HepG2 (cell line): Measurements from ENCODE around the gene ZKSCAN4. TPM values are rescaled to one million over a fixed set of nuclear protein-coding genes. Genes with fewer than 3 reads are reported as not detected.
A peak's percentile ranks its signal among the peaks of the same experiment; 100 is the strongest.

Source experiments
- GPN1 ChIP-seq: sonication (generic); formaldehyde crosslinking; IDR thresholded peaks from 2 replicates; pipeline ENCODE4 v1.5.1; 2020; ENCODE audit warnings: missing genetic modification reagents, borderline replicate concordance
- MBD4 ChIP-seq: IDR thresholded peaks from 2 replicates; pipeline ENCODE4 v1.6.1; 2012; ENCODE audit warnings: low read length, inconsistent platforms, borderline replicate concordance
- MNT ChIP-seq: fragments of 450-650 bp; IDR thresholded peaks from 2 replicates; pipeline ENCODE4 v1.6.1; 2016
- REL ChIP-seq: sonication (generic); formaldehyde crosslinking; conservative IDR thresholded peaks from 2 replicates; pipeline ENCODE4 v1.8.0; 2022; ENCODE audit warnings: mild to moderate bottlenecking, missing genetic modification reagents, moderate library complexity
- ZBTB38 ChIP-seq: sonication (generic); formaldehyde crosslinking; IDR thresholded peaks from 2 replicates; pipeline ENCODE4 v1.5.1; 2020; ENCODE audit warnings: mild to moderate bottlenecking, missing genetic modification reagents
- ZKSCAN1 ChIP-seq: fragments of 150-350 bp; IDR thresholded peaks from 2 replicates; pipeline ENCODE4 v1.6.1; 2014; ENCODE audit warnings: low read length
- ZNF136 ChIP-seq: sonication (generic); formaldehyde crosslinking; IDR thresholded peaks from 2 replicates; pipeline ENCODE4 v1.8.1; 2022; ENCODE audit warnings: low read depth, mild to moderate bottlenecking, moderate library complexity, missing genetic modification reagents
- ZNF256 ChIP-seq: sonication (generic); formaldehyde crosslinking; conservative IDR thresholded peaks from 2 replicates; pipeline ENCODE4 v1.4.0; 2020; ENCODE audit warnings: missing genetic modification reagents
- ZNF296 ChIP-seq: sonication (generic); formaldehyde crosslinking; conservative IDR thresholded peaks from 2 replicates; pipeline ENCODE4 v1.5.0; 2020; ENCODE audit warnings: mild to moderate bottlenecking, missing genetic modification reagents
- ZNF605 ChIP-seq: sonication (generic); formaldehyde crosslinking; IDR thresholded peaks from 2 replicates; pipeline ENCODE4 v1.8.0; 2022; ENCODE audit warnings: mild to moderate bottlenecking, missing genetic modification reagents
- ZNF616 ChIP-seq: sonication (generic); formaldehyde crosslinking; IDR thresholded peaks from 2 replicates; pipeline ENCODE4 v1.5.0; 2020; ENCODE audit warnings: low read depth, mild to moderate bottlenecking, missing genetic modification reagents
- ZNF660 ChIP-seq: sonication (generic); formaldehyde crosslinking; IDR thresholded peaks from 2 replicates; pipeline ENCODE4 v1.5.1; 2020; ENCODE audit warnings: mild to moderate bottlenecking, low read depth, missing genetic modification reagents, borderline replicate concordance
- ZNF83 ChIP-seq: sonication (generic); formaldehyde crosslinking; IDR thresholded peaks from 2 replicates; pipeline ENCODE4 v1.4.0; 2020; ENCODE audit warnings: missing genetic modification reagents, mild to moderate bottlenecking, borderline replicate concordance
- ZSCAN29 ChIP-seq: sonication (generic); formaldehyde crosslinking; conservative IDR thresholded peaks from 2 replicates; pipeline ENCODE4 v1.4.0; 2020; ENCODE audit warnings: mild to moderate bottlenecking, missing genetic modification reagents
- ZUFSP ChIP-seq: sonication (generic); formaldehyde crosslinking; IDR thresholded peaks from 2 replicates; pipeline ENCODE4 v1.9.0; 2021; ENCODE audit warnings: missing genetic modification reagents, mild to moderate bottlenecking, borderline replicate concordance
- polyA plus RNA-seq, 8 experiments: library from polyadenylated mRNA; depleted of rRNA in 3 of 8; stranded (reverse) in 7 of 8; unstranded in 1 of 8; fragments of >200 nt; fragmentation: Illumina TruSeq in 4 of 8; extraction: Trizol in 4 of 8; gene quantifications; 2 replicates each; pipeline versions ENCODE4 v1.2.1 to v1.2.3, GENCODE V29; 2011 to 2016; ENCODE audit warnings: low read depth in 4 of 8, missing spikeins in 1 of 8, mixed read lengths in 1 of 8; ENCODE audit not compliant: insufficient read depth in 1 of 8
- total RNA-seq, 5 experiments: library from RNA; depleted of rRNA; stranded (reverse); fragments of >200 nt; fragmentation: Illumina TruSeq; extraction: Trizol; gene quantifications; 2 replicates each; pipeline ENCODE4 v1.2.3, GENCODE V29; 2016; ENCODE audit warnings: low read depth in 1 of 5
- TF ChIP-seq, protein P1 (sequence below): IDR thresholded peaks from 2 replicates; pipeline ENCODE4 v1.6.1; 2016; ENCODE audit warnings: missing compliant biosample characterization, missing genetic modification reagents, borderline replicate concordance
- TF ChIP-seq, protein P2 (sequence below): sonication (generic); formaldehyde crosslinking; conservative IDR thresholded peaks from 2 replicates; pipeline ENCODE4 v1.4.0; 2020; ENCODE audit warnings: missing genetic modification reagents
- TF ChIP-seq, protein P3 (sequence below): sonication (generic); formaldehyde crosslinking; IDR thresholded peaks from 2 replicates; pipeline ENCODE4 v1.5.0; 2020; ENCODE audit warnings: mild to moderate bottlenecking, missing genetic modification reagents, borderline replicate concordance

The ZKSCAN4 gene
- total and polyA plus RNA-seq, 2 of the 13 experiments (the other 11 are each of a cell fraction or from before 2014, with no cell fraction given): 2.9 to 7.8 TPM

DNA sequence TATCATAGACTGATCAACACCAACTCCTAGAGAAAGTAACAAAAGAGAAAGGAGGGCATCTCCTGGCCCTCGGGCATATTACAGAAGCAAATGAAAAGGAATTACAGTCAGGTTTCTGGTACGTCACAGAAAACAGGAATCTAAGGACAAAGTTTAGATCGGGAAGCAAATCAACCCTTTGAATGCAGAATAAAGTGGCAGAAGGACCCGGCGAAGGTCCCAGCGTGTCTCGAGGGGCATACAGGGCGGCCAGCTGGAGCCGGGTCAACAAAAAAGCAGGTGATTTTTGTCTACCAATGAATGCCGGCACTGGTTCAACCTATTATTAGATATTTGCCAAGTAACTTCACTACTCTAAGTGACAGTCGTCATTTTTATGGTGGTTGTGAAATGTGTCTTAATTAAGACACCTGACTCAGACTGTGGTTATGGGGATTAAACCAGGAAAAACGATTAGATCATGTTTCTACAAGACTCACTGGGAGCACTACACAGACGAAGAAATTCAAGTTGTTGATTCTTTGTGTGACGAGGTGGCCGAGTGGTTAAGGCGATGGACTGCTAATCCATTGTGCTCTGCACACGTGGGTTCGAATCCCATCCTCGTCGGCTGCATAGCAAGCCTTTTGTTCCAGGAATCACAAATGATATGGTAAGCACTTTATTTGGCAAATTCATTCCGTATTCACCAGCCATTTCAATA, 39.4 kb downstream of the ZKSCAN4 start (continued):
- TF ChIP-seq, protein P1, sequence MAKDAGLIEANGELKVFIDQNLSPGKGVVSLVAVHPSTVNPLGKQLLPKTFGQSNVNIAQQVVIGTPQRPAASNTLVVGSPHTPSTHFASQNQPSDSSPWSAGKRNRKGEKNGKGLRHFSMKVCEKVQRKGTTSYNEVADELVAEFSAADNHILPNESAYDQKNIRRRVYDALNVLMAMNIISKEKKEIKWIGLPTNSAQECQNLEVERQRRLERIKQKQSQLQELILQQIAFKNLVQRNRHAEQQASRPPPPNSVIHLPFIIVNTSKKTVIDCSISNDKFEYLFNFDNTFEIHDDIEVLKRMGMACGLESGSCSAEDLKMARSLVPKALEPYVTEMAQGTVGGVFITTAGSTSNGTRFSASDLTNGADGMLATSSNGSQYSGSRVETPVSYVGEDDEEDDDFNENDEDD: 0 out of 2 replicates have a peak, but pooled peaks have one; percentile 46
- TF ChIP-seq ZNF616 (CRISPR knock-in tag) (no peak), ZNF605 (CRISPR knock-in tag) (no peak), ZSCAN29 (CRISPR knock-in tag) (no peak), MBD4 (no peak), ZNF296 (CRISPR knock-in tag) (no peak), MNT (no peak), GPN1 (CRISPR knock-in tag) (no peak), ZNF660 (CRISPR knock-in tag) (no peak), ZUFSP (CRISPR knock-in tag) (no peak), ZNF83 (CRISPR knock-in tag) (no peak), ZNF136 (CRISPR knock-in tag) (no peak), ZNF256 (CRISPR knock-in tag) (no peak), ZKSCAN1 (peak; percentile 68), ZBTB38 (CRISPR knock-in tag) (no peak), REL (CRISPR knock-in tag) (0 out of 2 replicates have a peak, but pooled peaks have one; percentile 67)
- TF ChIP-seq, protein P2, sequence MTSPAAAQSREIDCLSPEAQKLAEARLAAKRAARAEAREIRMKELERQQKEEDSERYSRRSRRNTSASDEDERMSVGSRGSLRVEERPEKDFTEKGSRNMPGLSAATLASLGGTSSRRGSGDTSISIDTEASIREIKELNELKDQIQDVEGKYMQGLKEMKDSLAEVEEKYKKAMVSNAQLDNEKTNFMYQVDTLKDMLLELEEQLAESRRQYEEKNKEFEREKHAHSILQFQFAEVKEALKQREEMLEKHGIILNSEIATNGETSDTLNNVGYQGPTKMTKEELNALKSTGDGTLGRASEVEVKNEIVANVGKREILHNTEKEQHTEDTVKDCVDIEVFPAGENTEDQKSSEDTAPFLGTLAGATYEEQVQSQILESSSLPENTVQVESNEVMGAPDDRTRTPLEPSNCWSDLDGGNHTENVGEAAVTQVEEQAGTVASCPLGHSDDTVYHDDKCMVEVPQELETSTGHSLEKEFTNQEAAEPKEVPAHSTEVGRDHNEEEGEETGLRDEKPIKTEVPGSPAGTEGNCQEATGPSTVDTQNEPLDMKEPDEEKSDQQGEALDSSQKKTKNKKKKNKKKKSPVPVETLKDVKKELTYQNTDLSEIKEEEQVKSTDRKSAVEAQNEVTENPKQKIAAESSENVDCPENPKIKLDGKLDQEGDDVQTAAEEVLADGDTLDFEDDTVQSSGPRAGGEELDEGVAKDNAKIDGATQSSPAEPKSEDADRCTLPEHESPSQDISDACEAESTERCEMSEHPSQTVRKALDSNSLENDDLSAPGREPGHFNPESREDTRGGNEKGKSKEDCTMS: no peak
- TF ChIP-seq, protein P3, sequence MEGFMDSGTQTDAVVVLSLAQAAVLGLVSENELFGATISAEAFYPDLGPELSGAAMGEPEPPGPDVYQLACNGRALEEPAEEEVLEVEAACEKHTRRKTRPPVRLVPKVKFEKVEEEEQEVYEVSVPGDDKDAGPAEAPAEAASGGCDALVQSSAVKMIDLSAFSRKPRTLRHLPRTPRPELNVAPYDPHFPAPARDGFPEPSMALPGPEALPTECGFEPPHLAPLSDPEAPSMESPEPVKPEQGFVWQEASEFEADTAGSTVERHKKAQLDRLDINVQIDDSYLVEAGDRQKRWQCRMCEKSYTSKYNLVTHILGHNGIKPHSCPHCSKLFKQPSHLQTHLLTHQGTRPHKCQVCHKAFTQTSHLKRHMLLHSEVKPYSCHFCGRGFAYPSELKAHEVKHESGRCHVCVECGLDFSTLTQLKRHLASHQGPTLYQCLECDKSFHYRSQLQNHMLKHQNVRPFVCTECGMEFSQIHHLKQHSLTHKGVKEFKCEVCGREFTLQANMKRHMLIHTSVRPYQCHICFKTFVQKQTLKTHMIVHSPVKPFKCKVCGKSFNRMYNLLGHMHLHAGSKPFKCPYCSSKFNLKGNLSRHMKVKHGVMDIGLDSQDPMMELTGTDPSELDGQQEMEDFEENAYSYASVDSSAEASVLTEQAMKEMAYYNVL (CRISPR knock-in tag): peak; percentile 55; the same call in 1 of the 2 replicates
